ENCODE measurements around the gene PLOD3.

The PLOD3 gene

GRCh38 chr7:101175664-101176063 is 41.7 kb downstream of the PLOD3 start:
- no peak for TF ChIP-seq CTCF (IDR thresholded peaks at IDR 0.05; ENCODE audit: borderline replicate concordance, insufficient read depth, low read depth, low read length)
- no peak overlapping the region for H3K4me3 ChIP-seq (ENCODE audit: low read depth, low read length)

GRCh38 chr7:101174322-101174854 is 43.0 kb downstream of the PLOD3 start:
- no peak overlapping the region for H3K4me3 ChIP-seq (ENCODE audit: low read depth, low read length)
- no peak for TF ChIP-seq CTCF (IDR thresholded peaks at IDR 0.05; ENCODE audit: borderline replicate concordance, insufficient read depth, low read depth, low read length)

GRCh38 chr7:101173752-101174244 is 43.6 kb downstream of the PLOD3 start:
- TF ChIP-seq CTCF (IDR thresholded peaks at IDR 0.05; ENCODE audit: borderline replicate concordance, insufficient read depth, low read depth, low read length): no peak
- no peak overlapping the region for H3K4me3 ChIP-seq (ENCODE audit: low read depth, low read length)

GRCh38 chr7:101172854-101173751 is 44.3 kb downstream of the PLOD3 start:
- no peak for TF ChIP-seq CTCF (IDR thresholded peaks at IDR 0.05; ENCODE audit: borderline replicate concordance, insufficient read depth, low read depth, low read length)
- no peak overlapping the region for H3K4me3 ChIP-seq (ENCODE audit: low read depth, low read length)

- H3K4me3 ChIP-seq (ENCODE audit: low read depth, low read length): no peak overlapping the region
- TF ChIP-seq CTCF (IDR thresholded peaks at IDR 0.05; ENCODE audit: borderline replicate concordance, insufficient read depth, low read depth, low read length): no peak
These were observed 45.2 kb downstream of the PLOD3 start for GRCh38 chr7:101172005-101172853.

GRCh38 chr7:101171442-101171837 is 45.9 kb downstream of the PLOD3 start:
- 0 out of 2 replicates have a peak, but pooled peaks have one; percentile 11 for TF ChIP-seq CTCF (IDR thresholded peaks at IDR 0.05; ENCODE audit: borderline replicate concordance, insufficient read depth, low read depth, low read length)
- no peak overlapping the region for H3K4me3 ChIP-seq (ENCODE audit: low read depth, low read length)

Measured in GM12875 (cell line).